GM18870 (cell line): Measurements from ENCODE around the gene HDHD5.
A peak's percentile ranks its signal among the peaks of the same experiment; 100 is the strongest.

ENCODE experiments used
- ATAC-seq: cut with Tn5 transposase; IDR thresholded peaks from one replicate; pipeline ENCODE4 v1.9.1; 2021; ENCODE audit warnings: moderate library complexity; ENCODE audit not compliant: unreplicated experiment

HDHD5 gene

GRCh38 chr22:17158568-17159503, at the start of gene HDHD5:
Gene HDHD5, minus strand, starts transcription at chr22:17159277. Its CDS starts 26 bp downstream, at chr22:17159251.
- ATAC-seq, result peak; percentile 54

DNA sequence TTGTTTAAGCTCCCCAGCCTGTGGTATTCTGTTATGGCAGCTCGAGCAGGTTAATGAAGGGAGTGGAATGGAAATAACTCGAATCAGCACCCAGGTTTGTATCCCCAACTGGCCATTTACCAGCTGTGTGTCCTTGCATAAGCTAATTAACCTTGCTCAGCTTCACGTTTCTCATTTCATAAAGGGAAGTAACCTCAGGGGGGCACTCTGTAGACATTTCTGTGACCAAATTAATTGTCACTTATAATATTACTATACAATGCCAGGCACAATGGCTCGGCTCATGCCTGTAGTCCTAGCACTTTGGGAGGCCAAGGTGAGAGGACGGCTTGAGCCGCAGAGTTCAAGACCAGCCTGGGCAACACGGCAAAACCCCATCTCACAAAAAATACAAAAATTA, 46.4 kb upstream of the HDHD5 start:
- no peak for ATAC-seq

GRCh38 chr22:17201285-17201945, 42.3 kb upstream of the HDHD5 start:
- no peak for ATAC-seq

- ATAC-seq, result no peak
Observed at GRCh38 chr22:17199003-17199731, 40.1 kb upstream of the HDHD5 start.

GRCh38 chr22:17198170-17199002, 39.3 kb upstream of the HDHD5 start:
- no peak for ATAC-seq

DNA sequence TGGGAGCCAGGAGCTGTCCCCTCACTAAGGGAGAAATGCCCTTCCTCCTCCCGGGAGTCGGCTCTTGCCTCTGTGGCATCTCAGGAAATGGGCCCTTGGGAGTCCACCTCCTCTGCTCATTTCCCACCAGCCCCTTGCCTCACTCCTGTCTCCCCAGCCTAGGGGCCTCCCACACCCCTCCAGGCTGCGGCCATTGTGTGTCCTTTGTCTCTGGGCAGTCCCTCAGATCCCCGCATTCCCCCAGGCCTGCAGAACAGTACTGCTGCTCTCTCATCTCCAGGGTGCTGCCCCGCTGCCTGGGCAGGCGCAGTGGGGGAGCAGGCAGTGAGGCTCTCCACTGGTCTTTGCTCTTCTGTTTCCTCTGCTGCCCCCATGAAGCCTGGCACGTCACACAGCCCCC, 35.1 kb upstream of the HDHD5 start:
- ATAC-seq, result no peak

DNA sequence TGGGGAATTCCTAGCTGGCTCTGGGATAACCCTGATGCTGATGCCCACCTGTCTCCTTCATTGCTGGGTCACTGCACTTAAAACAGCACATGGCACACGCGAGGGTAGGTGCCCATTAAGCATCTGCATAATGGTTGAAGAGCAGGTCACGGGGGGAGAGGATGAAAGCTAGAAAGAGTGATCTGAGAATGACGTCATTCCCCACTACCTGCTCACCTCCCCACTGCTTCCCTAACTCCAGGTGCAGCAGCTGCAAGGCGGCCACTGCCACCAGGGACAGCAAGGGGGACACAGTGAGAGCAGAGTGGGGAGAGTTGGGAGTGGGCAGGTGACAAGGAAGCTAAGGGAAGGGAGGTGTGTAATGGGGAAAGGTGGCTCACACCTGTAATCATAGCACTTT, 33.1 kb upstream of the HDHD5 start:
- no peak for ATAC-seq

DNA sequence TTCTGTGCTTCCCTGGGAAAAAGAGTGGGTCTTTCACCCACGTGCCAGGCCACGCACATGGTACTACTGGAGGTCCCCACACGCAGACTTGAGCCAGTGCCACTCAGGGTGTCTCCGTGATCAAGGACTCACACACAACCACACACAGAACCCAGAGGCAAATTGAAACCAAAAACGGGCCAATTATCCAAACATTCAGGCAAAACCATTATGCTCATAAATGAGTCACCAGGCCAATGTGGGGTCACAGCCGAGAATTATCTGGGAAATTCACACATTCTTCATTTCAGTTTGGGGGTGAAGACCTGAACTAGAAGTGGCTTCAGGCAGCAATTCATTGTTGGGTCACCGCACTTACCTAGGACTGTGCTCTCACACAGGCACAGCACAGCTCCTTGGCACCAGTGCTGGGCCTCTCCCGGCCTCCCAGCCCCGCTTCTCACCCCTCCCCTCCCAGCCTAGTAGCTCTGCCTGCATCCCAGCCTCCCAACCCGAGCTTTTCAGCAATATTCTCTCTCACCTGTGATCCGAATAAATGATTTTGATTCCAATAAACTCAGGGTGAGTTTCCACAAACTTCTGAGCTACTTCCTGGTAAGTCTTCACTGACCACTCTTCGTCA, 32.2 kb upstream of the HDHD5 start:
- ATAC-seq, result no peak

GRCh38 chr22:17190702-17191101, 31.6 kb upstream of the HDHD5 start:
- no peak for ATAC-seq

- no peak for ATAC-seq
Observed at GRCh38 chr22:17176715-17177114, 17.6 kb upstream of the HDHD5 start.

- peak; percentile 11 for ATAC-seq
Observed at GRCh38 chr22:17172029-17172833, 13.2 kb upstream of the HDHD5 start.

GRCh38 chr22:17171153-17172028, 12.3 kb upstream of the HDHD5 start:
- peak; percentile 86 for ATAC-seq

- ATAC-seq, result no peak
Observed at GRCh38 chr22:17167486-17167885, 8.4 kb upstream of the HDHD5 start.

GRCh38 chr22:17164392-17165024, 5.4 kb upstream of the HDHD5 start:
- no peak for ATAC-seq

GRCh38 chr22:17162731-17163130, 3.7 kb upstream of the HDHD5 start:
- no peak for ATAC-seq

GRCh38 chr22:17161991-17162390, 2.9 kb upstream of the HDHD5 start:
- ATAC-seq, result no peak

DNA sequence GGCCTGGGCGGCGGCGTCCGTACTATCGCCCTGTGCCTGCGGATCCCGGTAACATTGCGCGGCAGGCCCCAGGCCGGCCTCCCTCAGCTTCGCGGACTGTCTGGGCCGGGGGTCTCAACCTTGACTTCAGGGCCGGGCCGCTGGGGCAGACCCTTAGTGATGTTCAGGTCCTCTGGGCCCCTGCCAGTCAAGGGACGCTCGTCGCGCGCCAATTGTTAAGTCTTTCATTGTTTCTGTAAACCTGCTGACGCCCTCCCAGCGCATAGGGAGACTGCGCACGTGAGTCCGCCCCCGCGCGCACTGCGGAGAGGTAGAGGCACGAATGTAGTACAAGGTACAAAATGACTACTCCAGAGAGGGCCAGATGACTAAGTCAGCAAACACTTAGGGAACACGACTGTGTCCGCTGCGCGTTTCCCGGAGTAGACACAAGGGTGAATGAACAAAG, 451 bp upstream of the HDHD5 start:
- ATAC-seq, result peak; percentile 24

DNA sequence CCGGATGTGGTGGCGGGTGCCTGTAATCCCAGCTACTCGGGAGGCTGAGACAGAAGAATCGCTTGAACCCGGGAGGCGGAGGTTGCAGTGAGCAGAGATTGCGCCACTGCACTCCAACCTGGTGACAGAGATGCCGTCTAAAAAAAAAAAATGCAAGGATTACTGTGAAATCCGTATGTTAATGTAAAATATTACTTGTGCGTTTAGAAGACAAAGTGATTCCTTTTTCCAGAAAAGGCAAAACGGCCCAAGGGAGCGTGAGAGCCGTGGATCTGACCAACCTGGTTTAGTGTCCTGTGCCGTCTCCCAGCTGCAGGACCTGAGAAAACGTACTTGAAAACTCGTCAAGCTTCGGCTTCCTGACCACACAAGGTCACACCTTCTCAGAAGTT, 905 bp downstream of the HDHD5 start:
- no peak for ATAC-seq
